Measurements from ENCODE around the gene HS1BP3.

The HS1BP3 gene

GRCh38 chr2:20576598-20577115 is 74.2 kb downstream of the HS1BP3 start:
- Histone ChIP-seq H2AFZ (ENCODE audit: low read depth, low read length) (no peak overlapping the region), H3K36me3 (ENCODE audit: insufficient read depth, low read length) (no peaks in the 10 kb centered on the region), H3K4me1 (ENCODE audit: insufficient read depth, low read length) (no peaks in the 10 kb centered on the region), H3K9ac (ENCODE audit: low read depth, low read length) (no peak overlapping the region), H3K27ac (ENCODE audit: low read length) (no peak overlapping the region), H3K79me2 (ENCODE audit: insufficient read depth, low read length) (no peaks in the 10 kb centered on the region), H3K4me3 (ENCODE audit: low read depth in 1 of 2, low read length in 2 of 2) (no peak overlapping the region), H3K9me3 (ENCODE audit: insufficient read depth, low read length, severe bottlenecking) (no peaks in the 10 kb centered on the region), H3K4me2 (ENCODE audit: insufficient read depth, low read length) (no peak overlapping the region), H3K27me3 (ENCODE audit: insufficient read depth, low read length, poor library complexity) (peaks cover 6% of the 10 kb centered on the region), H4K20me1 (ENCODE audit: insufficient read depth, low read length) (no peaks in the 10 kb centered on the region)
- no peak for TF ChIP-seq CTCF (IDR thresholded peaks at IDR 0.05; ENCODE audit: borderline replicate concordance, extremely low read depth, low read length, poor library complexity, severe bottlenecking)
- no peak for DNase-seq
- ATAC-seq (ENCODE audit: insufficient read depth, low read depth) = no peak

GRCh38 chr2:20575935-20576597 is 74.8 kb downstream of the HS1BP3 start:
- H3K4me3 ChIP-seq (ENCODE audit: low read depth in 1 of 2, low read length in 2 of 2) = no peak overlapping the region
- H3K27me3 ChIP-seq (ENCODE audit: insufficient read depth, low read length, poor library complexity) = peaks cover 6% of the 10 kb centered on the region
- no peaks in the 10 kb centered on the region for H3K79me2 ChIP-seq (ENCODE audit: insufficient read depth, low read length)
- no peaks in the 10 kb centered on the region for H3K36me3 ChIP-seq (ENCODE audit: insufficient read depth, low read length)
- ATAC-seq (ENCODE audit: insufficient read depth, low read depth) (no peak), DNase-seq (no peak)
- no peak overlapping the region for H3K4me2 ChIP-seq (ENCODE audit: insufficient read depth, low read length)
- no peak overlapping the region for H3K9ac ChIP-seq (ENCODE audit: low read depth, low read length)
- TF ChIP-seq EZH2 (IDR thresholded peaks at IDR 0.05; ENCODE audit: borderline replicate concordance, low read depth, low read length, severe bottlenecking) (no peak), CTCF (IDR thresholded peaks at IDR 0.05; ENCODE audit: borderline replicate concordance, extremely low read depth, low read length, poor library complexity, severe bottlenecking) (no peak)
- no peaks in the 10 kb centered on the region for H3K9me3 ChIP-seq (ENCODE audit: insufficient read depth, low read length, severe bottlenecking)
- no peak overlapping the region for H2AFZ ChIP-seq (ENCODE audit: low read depth, low read length)
- no peak overlapping the region for H3K27ac ChIP-seq (ENCODE audit: low read length)
- H4K20me1 ChIP-seq (ENCODE audit: insufficient read depth, low read length) = no peaks in the 10 kb centered on the region
- no peaks in the 10 kb centered on the region for H3K4me1 ChIP-seq (ENCODE audit: insufficient read depth, low read length)

GRCh38 chr2:20575414-20575813 is 75.5 kb downstream of the HS1BP3 start:
- Histone ChIP-seq H4K20me1 (ENCODE audit: insufficient read depth, low read length) (no peaks in the 10 kb centered on the region), H3K9me3 (ENCODE audit: insufficient read depth, low read length, severe bottlenecking) (no peaks in the 10 kb centered on the region), H3K36me3 (ENCODE audit: insufficient read depth, low read length) (no peaks in the 10 kb centered on the region), H3K27me3 (ENCODE audit: insufficient read depth, low read length, poor library complexity) (peaks cover 9% of the 10 kb centered on the region), H2AFZ (ENCODE audit: low read depth, low read length) (no peak overlapping the region), H3K4me3 (ENCODE audit: low read depth in 1 of 2, low read length in 2 of 2) (no peak overlapping the region), H3K4me1 (ENCODE audit: insufficient read depth, low read length) (no peaks in the 10 kb centered on the region), H3K4me2 (ENCODE audit: insufficient read depth, low read length) (no peak overlapping the region), H3K9ac (ENCODE audit: low read depth, low read length) (no peak overlapping the region), H3K79me2 (ENCODE audit: insufficient read depth, low read length) (no peaks in the 10 kb centered on the region), H3K27ac (ENCODE audit: low read length) (no peak overlapping the region)
- no peak for TF ChIP-seq CTCF (IDR thresholded peaks at IDR 0.05; ENCODE audit: borderline replicate concordance, extremely low read depth, low read length, poor library complexity, severe bottlenecking)
- no peak for TF ChIP-seq EZH2 (IDR thresholded peaks at IDR 0.05; ENCODE audit: borderline replicate concordance, low read depth, low read length, severe bottlenecking)
- no peak for DNase-seq
- ATAC-seq (ENCODE audit: insufficient read depth, low read depth) = no peak

Data from DND-41 (cell line).